Fibroblast of mammary gland (primary cell): Measurements from ENCODE around the gene VOPP1.

Source experiments
- DNase-seq: peaks from one replicate; pipeline ENCODE4 v3.0.0-alpha.2; 2010; ENCODE audit warnings: low read depth
- H3K4me3 ChIP-seq: 2 replicates; pipeline ENCODE4 v1.5.1; 2011; ENCODE audit warnings: low read depth, mild to moderate bottlenecking, low read length, moderate library complexity; ENCODE audit not compliant: control insufficient read depth
- TF ChIP-seq, protein P1 (sequence below): conservative IDR thresholded peaks from 2 replicates; pipeline ENCODE4 v1.5.1; 2011; ENCODE audit warnings: low read depth, low read length, inconsistent platforms; ENCODE audit not compliant: control insufficient read depth, insufficient read depth

Gene VOPP1

DNA sequence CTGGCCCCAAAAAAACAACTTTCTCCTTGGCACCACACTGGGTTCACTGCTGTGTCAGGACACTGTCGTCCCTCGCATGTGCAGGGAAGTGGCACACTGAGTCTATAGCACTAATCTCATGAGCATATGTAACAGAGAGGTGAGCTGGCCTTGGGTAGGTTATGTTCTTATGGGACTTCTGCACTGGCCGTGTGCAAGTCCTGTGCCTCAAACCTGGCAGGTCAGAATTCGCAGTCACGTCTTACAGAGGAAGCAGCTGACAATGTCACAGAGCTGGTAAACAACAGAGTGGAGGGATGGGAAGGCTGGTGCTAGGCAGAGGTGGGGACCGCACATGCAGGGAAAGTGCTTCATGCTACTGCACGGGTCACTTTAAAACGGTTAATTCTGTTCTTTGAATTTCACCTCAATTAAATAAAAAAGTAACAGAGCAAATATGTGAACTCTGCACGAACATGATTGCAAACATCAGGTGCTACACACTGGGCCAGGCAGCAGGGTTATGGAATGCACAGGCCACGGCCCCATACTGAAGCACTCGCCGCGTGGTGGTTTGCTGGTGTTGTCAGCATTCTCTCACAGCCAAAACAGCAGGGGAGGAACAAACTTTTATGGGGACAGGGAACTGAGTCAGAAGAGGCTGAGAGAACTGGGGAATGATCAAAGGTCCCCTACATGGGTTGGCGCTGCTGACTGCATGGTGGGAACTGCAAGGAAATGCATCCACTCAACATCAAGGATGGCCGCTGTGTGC, 54.2 kb downstream of the VOPP1 start:
- TF ChIP-seq, protein P1, sequence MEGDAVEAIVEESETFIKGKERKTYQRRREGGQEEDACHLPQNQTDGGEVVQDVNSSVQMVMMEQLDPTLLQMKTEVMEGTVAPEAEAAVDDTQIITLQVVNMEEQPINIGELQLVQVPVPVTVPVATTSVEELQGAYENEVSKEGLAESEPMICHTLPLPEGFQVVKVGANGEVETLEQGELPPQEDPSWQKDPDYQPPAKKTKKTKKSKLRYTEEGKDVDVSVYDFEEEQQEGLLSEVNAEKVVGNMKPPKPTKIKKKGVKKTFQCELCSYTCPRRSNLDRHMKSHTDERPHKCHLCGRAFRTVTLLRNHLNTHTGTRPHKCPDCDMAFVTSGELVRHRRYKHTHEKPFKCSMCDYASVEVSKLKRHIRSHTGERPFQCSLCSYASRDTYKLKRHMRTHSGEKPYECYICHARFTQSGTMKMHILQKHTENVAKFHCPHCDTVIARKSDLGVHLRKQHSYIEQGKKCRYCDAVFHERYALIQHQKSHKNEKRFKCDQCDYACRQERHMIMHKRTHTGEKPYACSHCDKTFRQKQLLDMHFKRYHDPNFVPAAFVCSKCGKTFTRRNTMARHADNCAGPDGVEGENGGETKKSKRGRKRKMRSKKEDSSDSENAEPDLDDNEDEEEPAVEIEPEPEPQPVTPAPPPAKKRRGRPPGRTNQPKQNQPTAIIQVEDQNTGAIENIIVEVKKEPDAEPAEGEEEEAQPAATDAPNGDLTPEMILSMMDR, result no peak
- no peak overlapping the region for H3K4me3 ChIP-seq
- no peak for DNase-seq

DNA sequence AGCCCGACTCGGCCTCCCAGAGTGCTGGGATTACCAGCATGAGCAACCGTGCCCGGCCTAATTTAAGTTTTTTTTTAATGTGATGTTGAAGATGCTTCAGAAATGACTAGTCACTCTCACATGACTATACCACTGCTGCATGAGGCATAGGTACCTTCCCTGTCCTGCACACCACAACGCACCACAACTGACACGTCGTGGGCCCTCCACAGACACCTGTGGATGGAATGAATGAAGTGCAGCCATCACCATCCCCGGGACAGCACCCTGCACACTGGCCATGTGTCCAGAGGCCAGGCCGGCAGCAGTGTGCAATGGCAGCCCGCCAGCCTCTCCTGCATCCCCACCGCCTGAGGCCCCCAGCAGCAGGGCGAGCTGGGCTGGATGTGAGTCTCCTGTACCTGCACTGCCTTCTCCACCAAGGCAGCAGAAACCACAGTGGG, 55.1 kb downstream of the VOPP1 start:
- TF ChIP-seq, protein P1, result no peak
- DNase-seq, result no peak
- H3K4me3 ChIP-seq, result no peak overlapping the region

DNA sequence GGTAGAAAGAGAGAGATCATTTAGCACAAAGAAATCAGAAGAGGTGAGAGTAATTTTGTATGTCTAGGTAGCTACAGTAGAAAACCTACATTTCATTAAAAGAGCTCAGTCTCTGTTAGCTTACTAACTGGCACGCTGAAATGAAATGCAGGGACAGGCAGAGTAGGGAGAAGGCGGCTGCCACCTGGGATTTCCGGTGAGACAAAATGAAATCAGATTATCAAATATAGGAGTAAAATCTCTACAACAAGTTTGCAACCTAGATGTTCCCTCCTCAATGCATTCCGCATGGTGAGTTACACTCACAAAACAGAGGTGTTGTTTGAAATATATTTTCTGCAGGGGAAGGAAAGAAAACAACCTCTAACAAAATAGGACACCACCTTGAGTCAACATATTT, 55.9 kb downstream of the VOPP1 start:
- TF ChIP-seq, protein P1, result no peak
- H3K4me3 ChIP-seq, result no peak overlapping the region

DNA sequence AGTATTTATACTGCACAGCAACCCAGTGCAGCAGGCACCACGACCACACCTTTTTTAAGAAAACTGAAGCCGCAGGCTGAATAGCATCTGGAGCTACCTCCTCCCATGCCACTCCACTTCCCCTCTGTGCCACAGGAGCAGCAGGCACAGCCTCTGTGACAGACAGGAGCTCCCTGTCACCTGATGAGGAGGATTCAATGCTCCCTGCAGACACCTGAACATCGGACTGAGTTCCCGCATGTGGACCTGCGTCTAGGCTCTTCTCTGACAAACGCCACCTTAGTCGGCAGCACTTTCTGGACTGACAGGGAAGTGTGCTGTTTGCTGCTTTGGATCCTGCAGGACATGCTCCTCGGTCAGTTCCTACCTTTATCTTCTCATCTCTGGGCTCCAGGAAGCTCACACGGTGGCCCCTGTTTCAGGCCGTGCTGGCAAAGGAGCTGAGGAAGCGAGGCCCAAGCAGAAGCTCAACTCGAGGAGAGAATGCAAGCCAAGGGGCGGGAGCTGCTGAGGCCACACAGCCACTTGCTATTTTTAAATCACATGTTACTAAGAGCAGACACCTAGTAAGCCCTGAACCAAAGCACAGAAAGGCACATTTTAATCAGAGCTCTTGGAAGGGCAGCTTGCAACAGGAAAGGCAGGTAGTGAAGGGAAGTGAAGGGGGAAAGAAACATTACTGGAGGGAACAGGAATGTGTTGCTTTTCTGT, 56.6 kb downstream of the VOPP1 start:
- no peak overlapping the region for H3K4me3 ChIP-seq
- TF ChIP-seq, protein P1, result no peak
- no peak for DNase-seq

More for the DNA sequence above, 55.9 kb downstream of the VOPP1 start:
- no peak for DNase-seq

DNA sequence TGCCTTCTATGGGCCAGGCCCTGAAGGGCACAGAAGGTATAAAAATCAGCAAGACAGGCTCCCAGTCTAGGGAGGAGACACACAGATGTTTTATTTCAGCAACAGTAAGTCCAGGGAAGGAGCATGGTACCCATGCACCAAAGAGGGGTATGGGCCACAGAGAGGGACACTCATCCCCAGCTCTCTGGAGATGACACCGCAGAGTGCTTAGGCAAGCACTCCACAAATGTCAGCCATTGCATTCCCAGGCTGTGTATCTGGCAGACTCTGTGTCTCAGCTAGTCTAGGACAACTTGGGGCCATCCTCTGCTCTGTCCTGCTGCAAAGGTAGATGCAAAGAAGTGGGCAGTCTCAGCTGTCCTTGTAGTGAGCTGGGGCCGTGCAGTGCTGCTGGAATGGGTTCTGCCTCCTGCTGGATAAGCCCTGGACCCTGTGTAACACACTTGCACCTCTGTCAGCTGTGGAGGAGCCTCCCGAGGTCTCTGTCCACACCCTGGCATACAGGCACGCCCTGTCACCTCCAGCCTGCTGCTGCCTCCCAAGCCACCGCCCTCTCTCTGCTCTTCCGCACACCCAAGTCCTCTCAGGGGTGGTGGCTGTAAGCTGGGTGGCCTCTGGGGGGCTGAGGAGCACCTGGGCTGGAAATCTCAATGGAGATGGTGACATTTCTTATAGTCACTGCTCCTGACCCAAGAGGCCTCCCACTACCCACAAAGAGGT, 57.6 kb downstream of the VOPP1 start:
- no peak for DNase-seq
- no peak overlapping the region for H3K4me3 ChIP-seq
- TF ChIP-seq, protein P1, result no peak

DNA sequence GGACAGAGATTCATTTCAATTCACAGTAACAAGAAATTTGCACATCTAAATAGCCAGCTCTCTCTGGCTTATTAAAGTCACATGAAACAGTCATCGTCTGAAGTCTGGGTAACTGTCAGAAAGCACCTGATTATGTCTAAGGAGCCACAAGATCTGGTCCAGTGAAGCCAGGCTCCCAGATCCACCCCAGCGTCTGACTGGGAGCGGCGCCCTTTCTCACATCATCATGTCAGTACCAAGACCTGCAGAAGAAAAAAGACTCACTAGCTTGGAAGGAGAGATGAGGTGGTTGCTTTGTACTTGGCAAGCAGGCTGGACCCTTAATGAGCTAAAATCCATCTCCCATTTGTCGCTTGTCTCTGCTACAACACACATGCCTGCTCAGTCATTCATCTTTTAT, 58.4 kb downstream of the VOPP1 start:
- TF ChIP-seq, protein P1, result no peak
- DNase-seq, result no peak

More for the DNA sequence above, 58.4 kb downstream of the VOPP1 start:
- H3K4me3 ChIP-seq, result no peak overlapping the region
